OCI-LY7 (cell line): ENCODE measurements around the gene CD59.

Experiments
- EZH2phosphoT487 ChIP-seq: fragments of 200-600 bp; sonication (generic); IDR thresholded peaks from 2 replicates; pipeline ENCODE4 v1.6.1; 2018; ENCODE audit warnings: low read depth, borderline replicate concordance, mild to moderate bottlenecking, mixed run types, antibody characterized with exemption, low read length, moderate library complexity, mixed read lengths
- TF ChIP-seq, protein P1 (sequence below): fragments of 200-600 bp; sonication (generic); conservative IDR thresholded peaks from 2 replicates; pipeline ENCODE4 v1.5.1; 2014; ENCODE audit warnings: mild to moderate bottlenecking, antibody characterized with exemption, low read length, moderate library complexity, mixed read lengths

- TF ChIP-seq, protein P1, sequence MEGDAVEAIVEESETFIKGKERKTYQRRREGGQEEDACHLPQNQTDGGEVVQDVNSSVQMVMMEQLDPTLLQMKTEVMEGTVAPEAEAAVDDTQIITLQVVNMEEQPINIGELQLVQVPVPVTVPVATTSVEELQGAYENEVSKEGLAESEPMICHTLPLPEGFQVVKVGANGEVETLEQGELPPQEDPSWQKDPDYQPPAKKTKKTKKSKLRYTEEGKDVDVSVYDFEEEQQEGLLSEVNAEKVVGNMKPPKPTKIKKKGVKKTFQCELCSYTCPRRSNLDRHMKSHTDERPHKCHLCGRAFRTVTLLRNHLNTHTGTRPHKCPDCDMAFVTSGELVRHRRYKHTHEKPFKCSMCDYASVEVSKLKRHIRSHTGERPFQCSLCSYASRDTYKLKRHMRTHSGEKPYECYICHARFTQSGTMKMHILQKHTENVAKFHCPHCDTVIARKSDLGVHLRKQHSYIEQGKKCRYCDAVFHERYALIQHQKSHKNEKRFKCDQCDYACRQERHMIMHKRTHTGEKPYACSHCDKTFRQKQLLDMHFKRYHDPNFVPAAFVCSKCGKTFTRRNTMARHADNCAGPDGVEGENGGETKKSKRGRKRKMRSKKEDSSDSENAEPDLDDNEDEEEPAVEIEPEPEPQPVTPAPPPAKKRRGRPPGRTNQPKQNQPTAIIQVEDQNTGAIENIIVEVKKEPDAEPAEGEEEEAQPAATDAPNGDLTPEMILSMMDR = no peak
- no peak for TF ChIP-seq EZH2phosphoT487
Observed at GRCh38 chr11:33664166-33664565, 72.1 kb downstream of the CD59 start.
